ENCODE results near the gene NEK10.

The NEK10 gene

DNA sequence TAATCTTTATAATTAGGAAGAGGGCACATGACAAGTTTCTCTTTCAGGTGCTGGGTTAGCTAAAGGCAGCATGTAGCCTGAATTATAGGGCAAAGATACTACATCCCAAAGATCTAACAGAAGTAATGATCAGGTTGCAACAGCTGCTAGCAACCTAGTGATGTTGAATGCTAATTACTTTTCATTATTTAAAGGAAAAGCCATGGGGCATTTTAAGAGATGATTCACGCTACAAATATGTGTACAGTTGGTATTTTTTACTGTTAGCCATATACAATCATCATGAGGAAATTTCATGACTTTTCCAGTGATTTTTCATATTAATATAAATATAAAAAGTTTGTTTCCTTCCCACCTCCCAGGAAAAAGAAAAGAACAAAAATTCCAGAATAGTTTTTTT, 43.0 kb downstream of the NEK10 start:
- H3K36me3 ChIP-seq (ENCODE audit: control insufficient read depth, insufficient read depth, low read length, severe bottlenecking): peaks cover 3% of the 10 kb centered on the region
- H3K4me3 ChIP-seq (ENCODE audit: low read length): peak overlapping the region; percentile 43
- H3K9ac ChIP-seq (ENCODE audit: low read length): peak overlapping the region; percentile 40
- peak; percentile 67 for DNase-seq (ENCODE audit: low read depth)
- no peaks in the 10 kb centered on the region for H3K27me3 ChIP-seq (replicated peaks; ENCODE audit: control insufficient read depth, insufficient read depth, low read length)
- no peaks in the 10 kb centered on the region for H3K9me3 ChIP-seq (ENCODE audit: control insufficient read depth, low read length)
- H3K4me1 ChIP-seq (ENCODE audit: control insufficient read depth, insufficient read depth, low read length): peaks cover 24% of the 10 kb centered on the region

DNA sequence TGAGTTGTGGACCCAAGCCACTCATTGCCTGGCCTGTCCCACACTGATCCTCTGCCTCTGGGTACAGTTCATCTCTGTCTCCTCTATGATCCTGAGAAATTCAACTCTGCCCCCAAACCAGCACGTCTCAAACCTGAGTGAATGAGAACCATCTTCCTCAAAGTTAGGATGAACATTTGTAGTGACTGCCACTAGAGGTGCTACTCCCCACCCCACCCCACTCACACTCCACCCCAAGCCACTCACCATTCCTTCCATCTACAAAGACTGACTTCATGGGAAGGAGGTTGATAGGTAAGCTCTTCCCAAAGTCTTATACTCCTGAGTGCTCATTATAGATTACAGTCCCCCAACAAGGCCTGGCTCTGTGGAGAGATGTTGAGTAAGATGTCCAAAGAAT, 43.8 kb downstream of the NEK10 start:
- Histone ChIP-seq H3K4me3 (ENCODE audit: low read length) (no peak overlapping the region), H3K4me1 (ENCODE audit: control insufficient read depth, insufficient read depth, low read length) (peaks cover 24% of the 10 kb centered on the region), H3K27me3 (replicated peaks; ENCODE audit: control insufficient read depth, insufficient read depth, low read length) (no peaks in the 10 kb centered on the region), H3K9me3 (ENCODE audit: control insufficient read depth, low read length) (no peaks in the 10 kb centered on the region), H3K9ac (ENCODE audit: low read length) (no peak overlapping the region), H3K36me3 (ENCODE audit: control insufficient read depth, insufficient read depth, low read length, severe bottlenecking) (peaks cover 3% of the 10 kb centered on the region)
- DNase-seq (ENCODE audit: low read depth): no peak

DNA sequence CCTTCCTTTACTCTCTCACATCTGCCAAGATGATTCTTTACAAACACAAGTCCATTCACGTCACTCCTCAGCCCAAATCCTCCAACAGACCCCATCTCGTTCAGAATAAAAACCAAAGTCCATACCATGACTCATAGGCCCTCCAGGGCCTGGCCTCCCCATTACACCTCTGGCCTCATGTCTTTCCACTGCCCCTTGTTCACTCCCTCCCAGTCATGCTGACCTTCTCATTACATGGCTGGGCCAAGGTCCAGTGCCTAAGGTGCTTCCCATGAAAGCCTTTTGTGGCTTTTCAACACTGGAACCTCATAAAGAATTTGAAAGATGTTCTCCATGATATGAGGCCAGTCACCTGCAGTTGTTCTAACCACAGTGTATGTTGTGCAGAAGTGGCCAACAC, 44.5 kb downstream of the NEK10 start:
- peaks cover 30% of the 10 kb centered on the region for H3K4me1 ChIP-seq (ENCODE audit: control insufficient read depth, insufficient read depth, low read length)
- no peak overlapping the region for H3K4me3 ChIP-seq (ENCODE audit: low read length)
- H3K36me3 ChIP-seq (ENCODE audit: control insufficient read depth, insufficient read depth, low read length, severe bottlenecking): peaks cover 3% of the 10 kb centered on the region
- DNase-seq (ENCODE audit: low read depth): no peak
- H3K9ac ChIP-seq (ENCODE audit: low read length): no peak overlapping the region
- no peaks in the 10 kb centered on the region for H3K9me3 ChIP-seq (ENCODE audit: control insufficient read depth, low read length)
- no peaks in the 10 kb centered on the region for H3K27me3 ChIP-seq (replicated peaks; ENCODE audit: control insufficient read depth, insufficient read depth, low read length)

DNA sequence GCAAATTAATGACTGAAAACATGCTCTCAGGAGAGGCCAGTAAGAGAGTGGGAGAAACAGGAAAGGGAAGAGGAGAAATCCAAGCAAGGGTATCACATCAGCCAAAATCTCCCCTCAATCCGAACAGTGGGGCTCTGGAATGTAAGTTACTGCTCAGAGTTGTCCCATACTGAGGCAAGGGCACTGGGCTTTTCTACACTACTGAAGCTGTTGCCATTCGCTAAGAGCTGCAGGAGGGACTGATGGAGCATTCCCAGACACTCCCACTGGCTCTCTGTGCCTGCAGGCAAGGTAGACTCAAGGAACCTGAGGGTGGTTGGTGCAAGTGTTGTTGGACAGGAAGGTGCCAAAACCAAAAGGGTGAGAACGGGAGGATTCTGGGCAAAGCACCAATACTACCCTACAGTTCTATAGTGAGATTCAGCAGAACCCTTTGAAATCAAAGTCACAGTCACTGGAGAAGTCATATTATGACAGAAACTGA, 46.1 kb downstream of the NEK10 start:
- Histone ChIP-seq H3K9ac (ENCODE audit: low read length) (no peak overlapping the region), H3K9me3 (ENCODE audit: control insufficient read depth, low read length) (no peaks in the 10 kb centered on the region), H3K4me3 (ENCODE audit: low read length) (no peak overlapping the region), H3K36me3 (ENCODE audit: control insufficient read depth, insufficient read depth, low read length, severe bottlenecking) (no peaks in the 10 kb centered on the region), H3K27me3 (replicated peaks; ENCODE audit: control insufficient read depth, insufficient read depth, low read length) (no peaks in the 10 kb centered on the region), H3K4me1 (ENCODE audit: control insufficient read depth, insufficient read depth, low read length) (peaks cover 31% of the 10 kb centered on the region)
- DNase-seq (ENCODE audit: low read depth): no peak

DNA sequence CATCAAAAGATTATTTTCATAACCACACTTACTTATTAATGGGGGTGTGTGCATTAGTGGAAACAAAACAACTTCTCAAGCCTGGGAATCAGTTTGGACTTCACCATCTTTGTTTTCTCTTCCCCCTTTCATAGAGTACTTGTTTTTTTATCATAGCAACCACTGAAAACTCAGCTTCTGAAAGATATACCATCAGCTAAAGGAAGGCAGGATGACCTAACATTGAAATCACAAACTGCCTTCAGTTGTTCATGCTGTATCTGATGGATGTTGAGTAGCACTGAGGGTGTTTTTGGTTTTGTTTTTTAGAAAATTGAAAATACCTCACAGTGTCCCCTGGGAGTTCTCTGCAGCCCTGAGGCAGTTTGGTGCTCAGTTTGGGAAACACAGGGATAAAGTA, 46.5 kb downstream of the NEK10 start:
- no peak overlapping the region for H3K4me3 ChIP-seq (ENCODE audit: low read length)
- H3K9me3 ChIP-seq (ENCODE audit: control insufficient read depth, low read length): no peaks in the 10 kb centered on the region
- no peaks in the 10 kb centered on the region for H3K27me3 ChIP-seq (replicated peaks; ENCODE audit: control insufficient read depth, insufficient read depth, low read length)

DNA sequence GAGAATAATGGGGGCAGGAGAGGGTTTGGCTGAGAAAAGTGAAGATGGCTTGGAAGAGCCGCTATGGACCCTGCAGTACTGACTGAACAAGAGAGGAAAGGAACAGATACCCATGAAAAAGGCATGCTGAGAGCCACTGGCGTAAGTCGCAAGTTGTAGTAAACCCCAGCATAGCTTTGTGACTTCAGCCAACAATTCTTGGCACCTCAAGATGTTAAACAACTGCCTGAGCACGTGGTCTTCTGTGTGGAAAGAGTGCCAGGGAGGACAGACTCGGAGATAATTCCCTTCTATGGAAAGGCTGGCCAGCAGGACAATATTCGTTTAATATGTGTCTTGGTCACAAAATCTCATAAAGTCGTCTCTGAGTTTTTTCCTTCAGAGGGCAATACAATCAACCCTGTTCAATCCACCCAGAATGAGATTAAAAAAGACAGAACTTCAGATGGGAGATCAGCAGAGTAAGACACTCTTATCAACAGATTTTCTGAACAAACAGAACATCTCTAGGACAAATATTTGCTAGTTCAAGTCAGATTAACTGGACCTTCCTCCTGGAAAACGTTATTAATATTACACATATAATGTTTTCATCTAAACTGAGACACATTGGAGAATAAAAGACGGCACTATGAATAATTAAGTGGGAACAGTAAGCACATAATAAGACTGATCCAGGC, 49.2 kb downstream of the NEK10 start:
- Histone ChIP-seq H3K4me3 (ENCODE audit: low read length) (no peak overlapping the region), H3K9ac (ENCODE audit: low read length) (no peak overlapping the region), H3K9me3 (ENCODE audit: control insufficient read depth, low read length) (no peaks in the 10 kb centered on the region), H3K36me3 (ENCODE audit: control insufficient read depth, insufficient read depth, low read length, severe bottlenecking) (peaks cover 4% of the 10 kb centered on the region), H3K27me3 (replicated peaks; ENCODE audit: control insufficient read depth, insufficient read depth, low read length) (no peaks in the 10 kb centered on the region), H3K4me1 (ENCODE audit: control insufficient read depth, insufficient read depth, low read length) (peaks cover 8% of the 10 kb centered on the region)
- DNase-seq (ENCODE audit: low read depth): no peak

More for the DNA sequence above, 46.5 kb downstream of the NEK10 start:
- Histone ChIP-seq H3K4me1 (ENCODE audit: control insufficient read depth, insufficient read depth, low read length) (peaks cover 28% of the 10 kb centered on the region), H3K9ac (ENCODE audit: low read length) (no peak overlapping the region), H3K36me3 (ENCODE audit: control insufficient read depth, insufficient read depth, low read length, severe bottlenecking) (no peaks in the 10 kb centered on the region)
- peak; percentile 42 for DNase-seq (ENCODE audit: low read depth)

DNA sequence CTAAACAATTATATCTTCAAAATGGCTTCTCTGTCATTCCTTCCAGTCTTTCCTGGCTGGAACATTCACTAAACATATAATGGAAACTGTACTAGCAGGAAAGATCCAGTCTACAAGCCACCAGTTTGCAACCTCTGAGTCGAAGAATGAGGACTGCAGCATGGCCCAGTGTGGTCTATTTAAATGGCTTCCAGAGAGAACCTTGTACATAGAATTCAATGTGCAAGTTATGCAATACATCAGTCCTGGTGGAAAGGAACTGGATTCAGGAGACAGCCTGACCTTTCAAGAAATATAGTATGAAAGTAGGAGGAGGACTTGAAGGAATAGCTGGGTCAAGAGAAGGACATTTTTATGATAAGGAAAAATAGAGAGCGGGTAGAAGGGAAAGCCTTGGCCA, 49.9 kb downstream of the NEK10 start:
- Histone ChIP-seq H3K9ac (ENCODE audit: low read length) (no peak overlapping the region), H3K4me1 (ENCODE audit: control insufficient read depth, insufficient read depth, low read length) (peaks cover 8% of the 10 kb centered on the region), H3K27me3 (replicated peaks; ENCODE audit: control insufficient read depth, insufficient read depth, low read length) (no peaks in the 10 kb centered on the region), H3K9me3 (ENCODE audit: control insufficient read depth, low read length) (no peaks in the 10 kb centered on the region), H3K36me3 (ENCODE audit: control insufficient read depth, insufficient read depth, low read length, severe bottlenecking) (peaks cover 4% of the 10 kb centered on the region), H3K4me3 (ENCODE audit: low read length) (no peak overlapping the region)
- DNase-seq (ENCODE audit: low read depth): no peak

DNA sequence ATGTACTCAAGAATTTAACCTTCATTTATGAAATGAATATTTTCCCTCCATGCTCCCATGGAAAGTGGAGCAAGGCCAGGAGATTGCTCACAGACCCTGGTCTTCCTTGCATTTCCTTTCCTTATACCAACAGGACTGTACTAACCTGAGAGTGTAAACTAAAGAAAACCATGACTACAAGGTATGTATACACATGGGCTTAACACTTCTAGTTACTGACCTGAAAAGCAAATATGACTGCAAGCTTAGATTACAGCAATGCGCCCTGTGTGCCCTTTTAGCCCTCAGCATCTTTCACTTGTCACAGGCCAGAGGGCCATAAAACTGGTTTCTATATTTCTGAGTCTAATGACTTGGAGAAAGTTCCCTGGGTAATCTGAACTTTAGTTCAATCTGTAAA, 52.1 kb downstream of the NEK10 start:
- Histone ChIP-seq H3K9ac (ENCODE audit: low read length) (no peak overlapping the region), H3K4me1 (ENCODE audit: control insufficient read depth, insufficient read depth, low read length) (peaks cover 12% of the 10 kb centered on the region), H3K36me3 (ENCODE audit: control insufficient read depth, insufficient read depth, low read length, severe bottlenecking) (peaks cover 4% of the 10 kb centered on the region), H3K9me3 (ENCODE audit: control insufficient read depth, low read length) (no peaks in the 10 kb centered on the region), H3K4me3 (ENCODE audit: low read length) (no peak overlapping the region), H3K27me3 (replicated peaks; ENCODE audit: control insufficient read depth, insufficient read depth, low read length) (no peaks in the 10 kb centered on the region)
- DNase-seq (ENCODE audit: low read depth): no peak

DNA sequence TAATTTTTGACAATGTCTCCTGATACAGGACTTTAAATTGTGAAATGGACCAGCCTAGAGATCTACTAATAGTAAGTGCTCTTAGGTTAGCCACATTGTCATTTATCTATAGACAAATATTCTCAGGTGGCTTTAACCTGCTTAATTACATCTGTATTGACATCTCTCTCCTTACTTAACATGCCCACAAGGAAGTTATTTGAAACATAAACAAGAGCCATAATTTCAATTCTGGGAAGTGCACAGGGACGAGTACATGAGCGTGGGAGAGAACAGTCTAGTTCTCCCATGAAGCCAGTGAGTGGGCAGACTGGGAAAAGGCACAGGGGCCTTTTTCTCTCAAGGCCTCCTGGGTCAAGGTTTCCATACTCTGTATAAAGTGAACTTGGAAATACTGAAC, 54.2 kb downstream of the NEK10 start:
- H3K36me3 ChIP-seq (ENCODE audit: control insufficient read depth, insufficient read depth, low read length, severe bottlenecking): peaks cover 4% of the 10 kb centered on the region
- no peak overlapping the region for H3K4me3 ChIP-seq (ENCODE audit: low read length)
- H3K9ac ChIP-seq (ENCODE audit: low read length): no peak overlapping the region
- peaks cover 19% of the 10 kb centered on the region for H3K4me1 ChIP-seq (ENCODE audit: control insufficient read depth, insufficient read depth, low read length)
- no peaks in the 10 kb centered on the region for H3K9me3 ChIP-seq (ENCODE audit: control insufficient read depth, low read length)
- no peak for DNase-seq (ENCODE audit: low read depth)
- H3K27me3 ChIP-seq (replicated peaks; ENCODE audit: control insufficient read depth, insufficient read depth, low read length): no peaks in the 10 kb centered on the region

DNA sequence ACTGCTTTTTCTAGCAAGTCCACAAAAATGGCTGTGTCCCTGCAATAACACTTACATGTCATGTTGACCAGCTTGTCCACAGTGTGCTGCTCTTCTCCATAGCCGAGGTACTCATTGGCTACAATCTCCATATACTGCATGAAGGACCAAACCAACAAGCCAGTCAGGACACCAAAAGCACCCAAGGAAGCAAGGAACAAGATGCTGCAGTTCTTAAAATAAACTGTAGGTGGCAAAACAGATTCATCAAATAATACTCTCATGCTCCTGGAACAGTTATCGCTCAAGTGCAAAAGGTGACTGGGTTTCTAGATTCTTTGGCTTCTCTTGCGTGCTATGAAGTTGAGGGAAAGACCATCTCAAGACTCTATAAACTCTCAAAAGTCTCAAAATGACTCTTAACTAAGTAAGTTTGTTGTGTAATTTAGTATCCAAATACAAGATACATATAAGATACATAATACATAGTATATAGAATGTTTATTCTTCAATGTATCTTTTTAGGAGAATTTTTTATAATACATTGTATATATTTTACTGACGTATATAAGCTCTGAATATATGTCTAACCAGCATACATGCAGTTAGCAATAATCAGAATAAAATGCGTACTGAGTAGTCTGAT, 57.0 kb downstream of the NEK10 start:
- Histone ChIP-seq H3K9me3 (ENCODE audit: control insufficient read depth, low read length) (no peaks in the 10 kb centered on the region), H3K4me3 (ENCODE audit: low read length) (no peak overlapping the region), H3K4me1 (ENCODE audit: control insufficient read depth, insufficient read depth, low read length) (peaks cover 15% of the 10 kb centered on the region), H3K9ac (ENCODE audit: low read length) (peak overlapping the region; percentile 30), H3K36me3 (ENCODE audit: control insufficient read depth, insufficient read depth, low read length, severe bottlenecking) (peaks cover 4% of the 10 kb centered on the region), H3K27me3 (replicated peaks; ENCODE audit: control insufficient read depth, insufficient read depth, low read length) (no peaks in the 10 kb centered on the region)
- DNase-seq (ENCODE audit: low read depth): peak; percentile 88

DNA sequence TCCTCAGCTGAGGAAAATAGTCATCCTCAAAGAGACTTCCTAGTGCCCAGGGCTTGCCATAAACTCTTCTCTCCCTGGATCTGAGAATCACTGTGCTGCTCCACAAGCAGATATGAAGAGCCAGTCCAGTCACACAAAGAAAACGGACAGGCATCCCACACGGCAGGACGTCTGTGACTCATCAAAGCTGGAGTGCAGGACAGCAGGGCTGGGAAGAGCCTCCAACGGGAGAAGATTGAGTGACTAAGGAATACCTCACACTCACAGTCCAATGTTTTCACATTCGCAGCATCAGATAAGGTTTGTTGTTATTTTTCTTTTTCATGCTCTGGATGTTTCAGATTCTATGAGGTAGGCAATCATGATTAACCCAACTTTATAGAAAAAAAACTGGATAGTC, 57.8 kb downstream of the NEK10 start:
- DNase-seq (ENCODE audit: low read depth): peak; percentile 88
- Histone ChIP-seq H3K36me3 (ENCODE audit: control insufficient read depth, insufficient read depth, low read length, severe bottlenecking) (peaks cover 4% of the 10 kb centered on the region), H3K4me3 (ENCODE audit: low read length) (no peak overlapping the region), H3K9ac (ENCODE audit: low read length) (peak overlapping the region; percentile 30), H3K4me1 (ENCODE audit: control insufficient read depth, insufficient read depth, low read length) (peaks cover 15% of the 10 kb centered on the region), H3K9me3 (ENCODE audit: control insufficient read depth, low read length) (no peaks in the 10 kb centered on the region), H3K27me3 (replicated peaks; ENCODE audit: control insufficient read depth, insufficient read depth, low read length) (no peaks in the 10 kb centered on the region)
